GM12874 (cell line): ENCODE measurements around the gene MARK1.

ENCODE experiments used
- TF ChIP-seq, protein P1 (sequence below): IDR thresholded peaks from 2 replicates; pipeline ENCODE4 v1.5.1; 2011; ENCODE audit warnings: low read depth, mild to moderate bottlenecking, control low read depth, low read length, moderate library complexity; ENCODE audit not compliant: insufficient read depth

The MARK1 gene

DNA sequence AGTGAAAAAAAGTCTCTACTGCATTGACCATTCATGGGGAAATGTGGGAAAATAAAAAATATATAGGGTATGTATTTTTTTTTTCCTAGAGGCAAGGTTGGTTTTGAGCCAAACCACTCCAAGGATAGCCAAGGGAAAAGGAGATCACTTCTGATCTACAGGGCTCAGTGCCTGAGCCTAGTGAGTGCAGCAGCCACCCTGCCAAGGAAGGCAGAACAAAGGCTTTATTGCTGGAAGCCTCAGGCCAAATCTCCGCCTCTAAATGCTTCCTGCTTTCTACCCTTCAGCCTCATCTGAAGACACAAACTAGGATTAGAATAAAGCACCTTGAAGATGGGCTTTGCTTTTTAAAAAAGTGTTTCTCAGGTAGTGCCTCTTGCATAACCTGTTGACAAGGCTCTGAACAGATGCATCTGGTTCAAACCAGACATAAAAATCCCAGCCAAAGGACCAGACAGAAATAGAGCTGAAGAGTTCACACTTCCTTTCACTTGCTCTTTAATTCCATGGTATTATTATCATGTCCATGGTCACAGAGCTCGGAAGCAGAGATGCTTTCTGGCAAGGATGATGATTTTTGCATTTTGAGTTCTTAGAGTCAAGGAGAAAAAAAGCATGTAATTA, 172.7 kb downstream of the MARK1 start:
- TF ChIP-seq, protein P1, sequence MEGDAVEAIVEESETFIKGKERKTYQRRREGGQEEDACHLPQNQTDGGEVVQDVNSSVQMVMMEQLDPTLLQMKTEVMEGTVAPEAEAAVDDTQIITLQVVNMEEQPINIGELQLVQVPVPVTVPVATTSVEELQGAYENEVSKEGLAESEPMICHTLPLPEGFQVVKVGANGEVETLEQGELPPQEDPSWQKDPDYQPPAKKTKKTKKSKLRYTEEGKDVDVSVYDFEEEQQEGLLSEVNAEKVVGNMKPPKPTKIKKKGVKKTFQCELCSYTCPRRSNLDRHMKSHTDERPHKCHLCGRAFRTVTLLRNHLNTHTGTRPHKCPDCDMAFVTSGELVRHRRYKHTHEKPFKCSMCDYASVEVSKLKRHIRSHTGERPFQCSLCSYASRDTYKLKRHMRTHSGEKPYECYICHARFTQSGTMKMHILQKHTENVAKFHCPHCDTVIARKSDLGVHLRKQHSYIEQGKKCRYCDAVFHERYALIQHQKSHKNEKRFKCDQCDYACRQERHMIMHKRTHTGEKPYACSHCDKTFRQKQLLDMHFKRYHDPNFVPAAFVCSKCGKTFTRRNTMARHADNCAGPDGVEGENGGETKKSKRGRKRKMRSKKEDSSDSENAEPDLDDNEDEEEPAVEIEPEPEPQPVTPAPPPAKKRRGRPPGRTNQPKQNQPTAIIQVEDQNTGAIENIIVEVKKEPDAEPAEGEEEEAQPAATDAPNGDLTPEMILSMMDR = no peak

DNA sequence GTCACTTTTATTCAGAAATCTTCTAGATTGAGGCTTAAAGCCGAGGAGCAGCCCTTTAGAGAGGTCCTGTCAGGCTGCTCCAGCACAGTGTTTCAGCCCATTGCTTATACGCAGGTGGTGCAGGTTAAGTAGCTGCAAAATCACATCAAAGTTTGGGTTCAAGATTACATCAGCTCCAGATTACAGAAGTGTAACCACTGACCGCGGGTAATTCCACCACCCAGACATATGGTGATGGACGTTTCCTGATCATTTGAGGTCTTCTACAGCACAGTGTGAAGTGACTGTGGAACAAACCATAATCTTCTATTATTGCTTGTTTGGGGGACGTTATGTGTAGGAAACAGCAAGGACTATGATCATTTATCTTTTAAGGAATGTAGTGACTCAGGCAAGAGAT, 174.0 kb downstream of the MARK1 start:
- TF ChIP-seq, protein P1 = no peak

DNA sequence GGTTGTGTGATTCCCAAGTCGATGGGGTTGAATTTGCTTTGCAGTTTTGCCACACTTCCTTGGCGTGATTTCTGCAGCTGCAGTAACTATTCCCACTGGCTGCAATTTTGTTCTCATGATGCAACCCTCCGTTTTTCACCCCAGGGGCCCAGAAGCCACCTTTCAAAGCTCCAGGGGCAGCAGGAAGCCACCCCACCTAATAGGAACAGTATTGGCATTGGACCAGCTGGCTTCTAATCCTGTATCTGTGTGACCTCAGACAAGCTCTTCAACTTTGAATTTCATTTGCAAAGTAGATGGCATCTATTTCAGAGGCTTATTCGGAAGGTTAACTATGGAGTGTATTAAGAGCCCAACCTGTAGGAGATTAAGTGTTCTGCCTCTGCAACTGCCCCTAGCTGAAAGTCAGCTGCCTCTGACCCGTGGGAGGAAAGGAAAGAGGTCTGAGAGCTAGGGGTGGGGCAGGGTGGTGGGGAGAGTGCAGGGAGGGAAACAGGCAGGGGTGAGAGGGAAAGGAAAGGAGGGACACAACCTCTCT, 174.9 kb downstream of the MARK1 start:
- TF ChIP-seq, protein P1 = no peak

DNA sequence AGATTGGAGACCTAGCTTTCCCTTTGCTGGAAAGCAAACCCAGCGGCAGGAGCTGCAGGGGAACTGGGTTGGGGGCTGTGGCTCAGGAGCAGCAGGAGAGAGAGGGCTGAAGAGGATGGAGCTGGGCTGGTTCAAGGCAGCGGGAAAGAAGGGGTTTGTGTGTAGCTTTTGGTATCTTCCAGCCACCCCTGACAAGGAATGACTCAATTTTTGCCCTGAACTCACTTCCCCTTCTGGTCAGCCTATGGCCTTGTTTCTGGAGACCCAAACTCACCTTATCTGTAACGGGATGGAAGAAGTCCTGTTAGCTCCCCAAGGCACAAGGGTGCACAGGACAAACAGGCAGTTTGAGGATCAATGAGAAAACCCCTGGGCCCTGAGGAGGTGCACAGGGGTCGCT, 175.4 kb downstream of the MARK1 start:
- TF ChIP-seq, protein P1 = no peak

DNA sequence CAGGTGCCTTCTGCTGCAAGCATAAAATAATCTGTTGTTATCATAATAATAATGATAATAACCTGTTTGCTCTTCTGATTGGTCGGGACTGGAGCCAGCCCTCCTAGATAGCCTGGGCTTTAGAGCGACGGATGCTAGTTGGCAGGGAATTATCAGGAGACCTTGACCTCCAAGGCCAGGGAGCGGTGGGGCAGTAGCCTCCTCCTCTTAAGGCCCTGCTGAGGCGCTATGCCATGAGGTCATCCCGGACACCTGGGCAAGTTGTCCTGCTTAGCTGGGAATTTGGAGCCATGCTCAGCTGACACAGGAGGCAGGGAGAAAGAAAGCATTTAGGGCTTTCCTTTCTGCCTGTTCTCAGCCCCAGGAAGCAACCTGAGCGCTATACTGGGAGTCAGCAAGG, 177.8 kb downstream of the MARK1 start:
- TF ChIP-seq, protein P1 = no peak

DNA sequence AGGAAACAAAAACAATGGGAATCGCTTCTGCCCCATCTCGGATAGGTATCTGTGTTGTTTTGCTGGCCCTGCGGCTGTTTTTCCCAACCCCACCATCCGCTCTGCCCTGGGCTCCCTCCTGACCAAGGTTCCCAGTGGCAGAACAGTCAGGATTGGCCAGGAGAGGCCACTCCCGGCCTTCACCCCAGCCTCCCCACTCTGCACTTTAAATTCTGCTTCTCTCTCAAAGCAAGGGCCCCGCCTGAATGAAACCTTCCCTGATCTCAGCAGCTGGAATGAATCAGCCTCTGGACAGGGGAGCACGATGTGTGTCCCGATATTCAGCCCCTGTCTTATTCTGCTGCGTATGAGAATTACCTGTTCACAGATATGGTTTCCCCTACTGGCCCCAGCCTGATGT, 178.5 kb downstream of the MARK1 start:
- TF ChIP-seq, protein P1 = no peak

DNA sequence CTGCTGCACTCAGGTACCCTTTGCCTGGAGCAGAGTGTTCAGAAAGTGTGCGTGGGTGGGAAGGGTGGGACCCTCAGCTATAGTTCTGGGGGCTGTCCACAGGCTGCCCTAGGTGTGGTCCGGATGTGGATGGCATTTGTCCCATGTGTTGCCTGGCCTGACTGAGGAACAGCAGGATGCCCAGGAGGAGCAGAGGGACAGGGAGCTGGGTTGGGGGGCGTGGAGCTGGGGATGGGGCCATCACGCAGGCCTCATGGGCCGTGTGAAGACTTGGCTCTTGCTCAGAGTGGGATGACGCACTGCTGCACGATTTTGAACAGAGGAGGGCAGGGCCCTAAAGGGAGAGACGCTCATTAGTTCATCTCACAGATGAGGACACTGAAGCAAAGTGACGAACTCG, 179.2 kb downstream of the MARK1 start:
- TF ChIP-seq, protein P1 = no peak

DNA sequence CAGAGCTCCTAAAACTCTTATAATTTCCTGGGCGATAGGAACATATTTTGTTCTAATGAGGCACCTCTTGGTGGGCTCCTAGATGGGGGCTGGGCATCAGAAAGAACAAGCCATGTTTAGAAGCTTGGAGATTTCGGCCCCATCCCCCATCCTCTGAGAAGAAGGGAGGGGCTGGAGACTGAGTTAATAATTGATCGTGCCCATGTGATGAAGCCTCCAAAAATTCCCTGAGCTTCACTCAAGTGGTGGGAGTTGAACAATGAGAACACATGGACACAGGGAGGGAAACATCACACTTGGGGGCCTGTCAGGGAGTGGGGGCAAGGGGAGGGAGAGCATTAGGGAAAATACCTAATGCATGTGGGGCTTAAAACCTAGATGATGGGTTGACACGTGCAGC, 180.3 kb downstream of the MARK1 start:
- TF ChIP-seq, protein P1 = no peak
